Liver (tissue), 9 donors: Measurements from ENCODE around the gene AK5. TPM values are rescaled to one million over a fixed set of nuclear protein-coding genes. Genes with fewer than 3 reads are reported as not detected.

Experiments used
- DNase-seq: peaks from one replicate; pipeline ENCODE4 v3.0.0-alpha.2; 2017; ENCODE audit warnings: low spot score
- H3K27ac ChIP-seq, 2 donors: one replicate each; pipeline ENCODE4 v1.7.0; 2013; ENCODE audit warnings: inconsistent platforms in 2 of 2, low read length in 2 of 2, control low read depth in 1 of 2, low read depth in 1 of 2, mild to moderate bottlenecking in 1 of 2
- H3K27me3 ChIP-seq, 4 donors: one replicate each; pipeline versions ENCODE4 v1.6.1 to v1.7.0; 2013; ENCODE audit warnings: low read length in 3 of 4, inconsistent platforms in 1 of 4, mild to moderate bottlenecking in 1 of 4, moderate library complexity in 1 of 4; ENCODE audit not compliant: control insufficient read depth in 4 of 4, insufficient read depth in 4 of 4
- H3K36me3 ChIP-seq, 4 donors: one replicate each; pipeline versions ENCODE4 v1.6.1 to v1.7.0; 2013; ENCODE audit warnings: low read length in 3 of 4, mild to moderate bottlenecking in 3 of 4, low read depth in 1 of 4, moderate library complexity in 1 of 4; ENCODE audit not compliant: control insufficient read depth in 4 of 4, insufficient read depth in 3 of 4
- H3K4me1 ChIP-seq, 4 donors: one replicate each; pipeline versions ENCODE4 v1.6.1 to v1.7.0; 2013; ENCODE audit warnings: low read length in 3 of 4, mild to moderate bottlenecking in 3 of 4, moderate library complexity in 1 of 4; ENCODE audit not compliant: control insufficient read depth in 4 of 4, insufficient read depth in 4 of 4
- H3K4me3 ChIP-seq, 3 donors: one replicate each; pipeline versions ENCODE4 v1.6.1 to v1.7.0; 2013; ENCODE audit warnings: low read length in 3 of 3, control low read depth in 1 of 3, low read depth in 1 of 3, mild to moderate bottlenecking in 1 of 3
- H3K9ac ChIP-seq, 2 donors: one replicate each; pipeline ENCODE4 v1.7.0; 2013; ENCODE audit warnings: low read length in 2 of 2, mild to moderate bottlenecking in 2 of 2, moderate library complexity in 2 of 2, control low read depth in 1 of 2, low read depth in 1 of 2
- H3K9me3 ChIP-seq, 4 donors: one replicate each; pipeline versions ENCODE4 v1.6.1 to v1.7.0; 2013; ENCODE audit warnings: low read length in 3 of 4; ENCODE audit not compliant: control insufficient read depth in 4 of 4
- ATF3 ChIP-seq: IDR thresholded peaks from 2 replicates; pipeline ENCODE4 v1.6.1; 2016; ENCODE audit warnings: antibody characterized with exemption
- CTCF ChIP-seq: fragments of 150-350 bp; IDR thresholded peaks from 2 replicates; pipeline ENCODE4 v1.5.1; 2017; ENCODE audit warnings: improper control_type of control experiment, low read depth, low read length; ENCODE audit not compliant: missing input control
- FOXA1 ChIP-seq: IDR thresholded peaks from 2 replicates; pipeline ENCODE4 v1.6.1; 2016; ENCODE audit warnings: antibody characterized with exemption
- FOXA2 ChIP-seq: IDR thresholded peaks from 2 replicates; pipeline ENCODE4 v1.6.1; 2016; ENCODE audit warnings: antibody characterized with exemption
- GABPA ChIP-seq, 2 donors: IDR thresholded peaks in 1 of 2; conservative IDR thresholded peaks in 1 of 2; 2 replicates each; pipeline ENCODE4 v1.6.1; 2016; ENCODE audit warnings: antibody characterized with exemption in 2 of 2, mild to moderate bottlenecking in 1 of 2, moderate library complexity in 1 of 2
- HNF4A ChIP-seq, 2 donors: conservative IDR thresholded peaks; 2 replicates each; pipeline ENCODE4 v1.6.1; 2016; ENCODE audit warnings: antibody characterized with exemption in 2 of 2, mild to moderate bottlenecking in 2 of 2
- HNF4G ChIP-seq: IDR thresholded peaks from 2 replicates; pipeline ENCODE4 v1.6.1; 2016; ENCODE audit warnings: antibody characterized with exemption
- MAX ChIP-seq: IDR thresholded peaks from 2 replicates; pipeline ENCODE4 v1.6.1; 2016; ENCODE audit warnings: antibody characterized with exemption
- RAD21 ChIP-seq, 2 donors: IDR thresholded peaks; 2 replicates each; pipeline ENCODE4 v1.6.1; 2016; ENCODE audit warnings: antibody characterized with exemption in 2 of 2, mild to moderate bottlenecking in 2 of 2
- RXRA ChIP-seq, 2 donors: IDR thresholded peaks; 2 replicates each; pipeline ENCODE4 v1.6.1; 2017 to 2018; ENCODE audit warnings: antibody characterized with exemption in 2 of 2, mild to moderate bottlenecking in 1 of 2
- SP1 ChIP-seq: IDR thresholded peaks from 2 replicates; pipeline ENCODE4 v1.6.1; 2018; ENCODE audit warnings: antibody characterized with exemption, mild to moderate bottlenecking
- TAF1 ChIP-seq: conservative IDR thresholded peaks from 2 replicates; pipeline ENCODE4 v1.6.1; 2016; ENCODE audit warnings: antibody characterized with exemption, mild to moderate bottlenecking
- WGBS: extraction: QIAGEN DNeasy Blood & Tissue Kit; methylation state at CpG from one replicate; pipeline ENCODE4 v1.1.7; 2013; 5-methylcytosine and 5-hydroxymethylcytosine counted together
- polyA plus RNA-seq, 2 donors: library from polyadenylated mRNA; stranded (reverse) in 1 of 2; unstranded in 1 of 2; fragments of 200-250 nt in 1 of 2; fragments of >200 nt in 1 of 2; fragmentation: Nextera tagmentation in 1 of 2; extraction: Ambion mirVana in 1 of 2; gene quantifications; one replicate each; pipeline versions ENCODE4 v1.2.1 to v1.2.3, GENCODE V29; 2013 to 2015
- total RNA-seq, 2 donors: library from RNA; depleted of rRNA; stranded (reverse); fragments of >200 nt; gene quantifications; one replicate each; pipeline ENCODE4 v1.2.3, GENCODE V29; 2014
- TF ChIP-seq, protein P1 (sequence below): IDR thresholded peaks from 2 replicates; pipeline ENCODE4 v1.6.1; 2016; ENCODE audit warnings: antibody characterized with exemption, mild to moderate bottlenecking
- donor health status: healthy.
- donor health status: healthy.
- donor health status: healthy.
- donor health status: healthy.
- donor health status: healthy.

AK5 gene
- total and polyA plus RNA-seq, 4 donors = 0.12 to 0.33 (median 0.23) TPM

GRCh38 chr1:77468949-77469710 is 187.3 kb downstream of the AK5 start:
- no peak for TF ChIP-seq GABPA (IDR thresholded peaks at IDR 0.05 in 1 of 2, conservative IDR thresholded peaks at IDR 0.05 in 1 of 2)
- Histone ChIP-seq H3K4me3 (no peak overlapping the region), H3K27me3 (no peaks in the 10 kb centered on the region), H3K9me3 (no peaks in the 10 kb centered on the region), H3K36me3 (no peaks in the 10 kb centered on the region), H3K4me1 (no peaks in the 10 kb centered on the region), H3K9ac (no peak overlapping the region), H3K27ac (no peak overlapping the region)
- WGBS = 80% methylated on average over 5 of the region's 5 CpGs
- DNase-seq = no peak

- 85% methylated on average over 2 of the region's 2 CpGs for WGBS
- H3K9ac ChIP-seq = no peak overlapping the region
- H3K27me3 ChIP-seq = peaks cover 0 to 3% (median 0%) of the 10 kb centered on the region in 4 donors
- no peak for TF ChIP-seq TAF1
- no peak for TF ChIP-seq HNF4A (conservative IDR thresholded peaks at IDR 0.05)
- TF ChIP-seq RXRA (IDR thresholded peaks at IDR 0.05) = no peak
- no peak for TF ChIP-seq FOXA1
- TF ChIP-seq RAD21 (IDR thresholded peaks at IDR 0.05) = no peak
- TF ChIP-seq, protein P1, sequence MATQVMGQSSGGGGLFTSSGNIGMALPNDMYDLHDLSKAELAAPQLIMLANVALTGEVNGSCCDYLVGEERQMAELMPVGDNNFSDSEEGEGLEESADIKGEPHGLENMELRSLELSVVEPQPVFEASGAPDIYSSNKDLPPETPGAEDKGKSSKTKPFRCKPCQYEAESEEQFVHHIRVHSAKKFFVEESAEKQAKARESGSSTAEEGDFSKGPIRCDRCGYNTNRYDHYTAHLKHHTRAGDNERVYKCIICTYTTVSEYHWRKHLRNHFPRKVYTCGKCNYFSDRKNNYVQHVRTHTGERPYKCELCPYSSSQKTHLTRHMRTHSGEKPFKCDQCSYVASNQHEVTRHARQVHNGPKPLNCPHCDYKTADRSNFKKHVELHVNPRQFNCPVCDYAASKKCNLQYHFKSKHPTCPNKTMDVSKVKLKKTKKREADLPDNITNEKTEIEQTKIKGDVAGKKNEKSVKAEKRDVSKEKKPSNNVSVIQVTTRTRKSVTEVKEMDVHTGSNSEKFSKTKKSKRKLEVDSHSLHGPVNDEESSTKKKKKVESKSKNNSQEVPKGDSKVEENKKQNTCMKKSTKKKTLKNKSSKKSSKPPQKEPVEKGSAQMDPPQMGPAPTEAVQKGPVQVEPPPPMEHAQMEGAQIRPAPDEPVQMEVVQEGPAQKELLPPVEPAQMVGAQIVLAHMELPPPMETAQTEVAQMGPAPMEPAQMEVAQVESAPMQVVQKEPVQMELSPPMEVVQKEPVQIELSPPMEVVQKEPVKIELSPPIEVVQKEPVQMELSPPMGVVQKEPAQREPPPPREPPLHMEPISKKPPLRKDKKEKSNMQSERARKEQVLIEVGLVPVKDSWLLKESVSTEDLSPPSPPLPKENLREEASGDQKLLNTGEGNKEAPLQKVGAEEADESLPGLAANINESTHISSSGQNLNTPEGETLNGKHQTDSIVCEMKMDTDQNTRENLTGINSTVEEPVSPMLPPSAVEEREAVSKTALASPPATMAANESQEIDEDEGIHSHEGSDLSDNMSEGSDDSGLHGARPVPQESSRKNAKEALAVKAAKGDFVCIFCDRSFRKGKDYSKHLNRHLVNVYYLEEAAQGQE = no peak
- no peak for TF ChIP-seq HNF4G
- no peak for TF ChIP-seq SP1
- no peak for TF ChIP-seq CTCF
- H3K4me1 ChIP-seq = no peaks in the 10 kb centered on the region
- DNase-seq = no peak
- no peak overlapping the region for H3K4me3 ChIP-seq
- H3K36me3 ChIP-seq = no peaks in the 10 kb centered on the region
- no peaks in the 10 kb centered on the region for H3K9me3 ChIP-seq
- no peak overlapping the region for H3K27ac ChIP-seq
Measured at GRCh38 chr1:77471691-77472090, 189.9 kb downstream of the AK5 start.

DNA sequence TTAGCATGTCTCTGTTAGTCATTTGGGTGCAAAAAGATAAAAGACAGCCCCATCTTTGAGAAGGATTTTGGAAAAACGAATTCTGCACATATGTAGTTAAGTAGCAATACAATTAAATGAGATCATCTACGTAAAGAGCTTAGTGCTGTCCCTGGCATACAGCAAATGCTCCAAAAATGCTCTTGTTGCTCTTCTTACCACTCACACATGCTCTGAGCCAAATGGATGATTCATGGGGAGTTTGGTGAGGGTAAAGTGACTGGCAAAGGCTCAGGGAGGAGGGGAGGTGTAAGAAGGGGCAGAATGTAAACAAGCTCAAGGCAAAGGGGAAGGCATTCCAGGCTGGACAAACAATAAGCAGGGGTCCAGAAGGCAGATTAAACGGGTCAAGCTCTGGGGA is 191.9 kb downstream of the AK5 start:
- whole genome bisulfite sequencing = 52% methylated on average over 3 of the region's 3 CpGs
- Histone ChIP-seq H3K9ac (no peak overlapping the region), H3K4me3 (no peak overlapping the region), H3K27me3 (peaks cover 0 to 3% (median 0%) of the 10 kb centered on the region in 4 donors), H3K36me3 (no peaks in the 10 kb centered on the region), H3K4me1 (no peaks in the 10 kb centered on the region), H3K27ac (no peak overlapping the region), H3K9me3 (no peaks in the 10 kb centered on the region)
- TF ChIP-seq FOXA1 (no peak), HNF4A (conservative IDR thresholded peaks at IDR 0.05) (no peak), HNF4G (no peak), MAX (no peak), FOXA2 (no peak), RAD21 (IDR thresholded peaks at IDR 0.05) (no peak), CTCF (no peak), ATF3 (no peak)
- TF ChIP-seq, protein P1 = no peak
- no peak for DNase-seq
